ENCODE data around the gene TNFRSF19.
"Not testable (repeated sequence)": the region's sequence is repeated elsewhere in the genome, so short reads cannot be mapped to it uniquely, and the experiment has no call there.

The TNFRSF19 gene

DNA sequence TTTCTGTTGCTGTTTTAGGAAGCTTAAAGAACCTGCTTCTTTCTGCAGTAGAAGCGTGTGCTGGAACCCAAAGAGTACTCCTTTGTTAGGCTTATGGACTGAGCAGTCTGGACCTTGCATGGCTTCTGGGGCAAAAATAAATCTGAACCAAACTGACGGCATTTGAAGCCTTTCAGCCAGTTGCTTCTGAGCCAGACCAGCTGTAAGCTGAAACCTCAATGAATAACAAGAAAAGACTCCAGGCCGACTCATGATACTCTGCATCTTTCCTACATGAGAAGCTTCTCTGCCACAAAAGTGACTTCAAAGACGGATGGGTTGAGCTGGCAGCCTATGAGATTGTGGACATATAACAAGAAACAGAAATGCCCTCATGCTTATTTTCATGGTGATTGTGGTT, 103.1 kb downstream of the TNFRSF19 start:
- Histone ChIP-seq H3K27me3 (ENCODE audit: insufficient read depth, low read length) (no peaks in the 10 kb centered on the region), H2AK5ac (ENCODE audit: low read length) (no peak overlapping the region), H2BK120ac (ENCODE audit: insufficient read depth, low read length, poor library complexity) (no peak overlapping the region), H4K12ac (ENCODE audit: low read depth, low read length) (no peak overlapping the region), H3K4ac (ENCODE audit: low read depth, low read length) (no peak overlapping the region), H3K79me1 (ENCODE audit: low read length) (peaks cover 1% of the 10 kb centered on the region), H3K18ac (ENCODE audit: low read length) (no peak overlapping the region), H3K23ac (ENCODE audit: low read length) (no peak overlapping the region), H3K14ac (ENCODE audit: low read length) (no peak overlapping the region), H4K8ac (ENCODE audit: low read depth, low read length) (no peak overlapping the region), H3K36me3 (ENCODE audit: control insufficient read depth in 1 of 2, insufficient read depth in 2 of 2, low read length in 2 of 2) (peaks cover 33 to 47% of the 10 kb centered on the region in 2 experiments), H3K27ac (ENCODE audit: low read depth, low read length) (no peak overlapping the region), H2BK12ac (ENCODE audit: low read length) (no peak overlapping the region), H3K4me3 (ENCODE audit: low read depth, low read length) (no peak overlapping the region), H3K79me2 (ENCODE audit: control insufficient read depth, insufficient read depth, low read length, poor library complexity) (no peaks in the 10 kb centered on the region), H4K91ac (ENCODE audit: low read depth, low read length) (no peak overlapping the region), H2AFZ (ENCODE audit: insufficient read depth, low read length, poor library complexity) (no peak overlapping the region), H3K4me1 (ENCODE audit: control insufficient read depth in 1 of 2, insufficient read depth in 2 of 2, low read length in 2 of 2) (no peaks in the 10 kb centered on the region), H3K4me2 (ENCODE audit: low read length) (no peak overlapping the region), H3K9ac (ENCODE audit: low read length) (no peak overlapping the region), H3K9me3 (ENCODE audit: insufficient read depth, low read depth, low read length) (peaks cover 10% of the 10 kb centered on the region), H2BK5ac (ENCODE audit: low read depth, low read length, poor library complexity) (no peak overlapping the region)
- DNase-seq, result peak in 1 of 2 donors; percentile 21
- no CpG with 5 or more reads among the region's 4 CpGs for WGBS (ENCODE audit: extremely low coverage, insufficient coverage, insufficient read length)

DNA sequence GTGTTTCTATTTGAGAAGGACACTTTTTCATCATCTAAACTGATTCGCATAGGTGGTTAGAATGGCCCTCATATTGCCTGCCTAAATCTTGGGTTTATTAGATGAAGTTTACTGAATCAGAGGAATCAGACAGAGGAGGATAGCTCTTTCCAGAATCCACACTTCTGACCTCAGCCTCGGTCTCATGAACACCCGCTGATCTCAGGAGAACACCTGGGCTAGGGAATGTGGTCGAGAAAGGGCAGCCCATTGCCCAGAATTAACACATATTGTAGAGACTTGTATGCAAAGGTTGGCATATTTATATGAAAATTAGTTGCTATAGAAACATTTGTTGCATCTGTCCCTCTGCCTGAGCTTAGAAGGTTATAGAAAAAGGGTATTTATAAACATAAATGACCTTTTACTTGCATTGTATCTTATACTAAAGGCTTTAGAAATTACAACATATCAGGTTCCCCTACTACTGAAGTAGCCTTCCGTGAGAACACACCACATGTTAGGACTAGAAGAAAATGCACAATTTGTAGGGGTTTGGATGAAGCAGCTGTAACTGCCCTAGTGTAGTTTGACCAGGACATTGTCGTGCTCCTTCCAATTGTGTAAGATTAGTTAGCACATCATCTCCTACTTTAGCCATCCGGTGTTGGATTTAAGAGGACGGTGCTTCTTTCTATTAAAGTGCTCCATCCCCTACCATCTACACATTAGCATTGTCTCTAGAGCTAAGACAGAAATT, 103.8 kb downstream of the TNFRSF19 start:
- no peak overlapping the region for H3K27ac ChIP-seq (ENCODE audit: low read depth, low read length)
- peaks cover 1% of the 10 kb centered on the region for H3K79me1 ChIP-seq (ENCODE audit: low read length)
- no peak overlapping the region for H2BK5ac ChIP-seq (ENCODE audit: low read depth, low read length, poor library complexity)
- no peak overlapping the region for H3K23ac ChIP-seq (ENCODE audit: low read length)
- H2BK12ac ChIP-seq (ENCODE audit: low read length), result no peak overlapping the region
- H3K79me2 ChIP-seq (ENCODE audit: control insufficient read depth, insufficient read depth, low read length, poor library complexity), result no peaks in the 10 kb centered on the region
- no peak overlapping the region for H2BK120ac ChIP-seq (ENCODE audit: insufficient read depth, low read length, poor library complexity)
- H3K27me3 ChIP-seq (ENCODE audit: insufficient read depth, low read length), result no peaks in the 10 kb centered on the region
- H3K14ac ChIP-seq (ENCODE audit: low read length), result no peak overlapping the region
- no peak for DNase-seq
- H2AFZ ChIP-seq (ENCODE audit: insufficient read depth, low read length, poor library complexity), result no peak overlapping the region
- no peak overlapping the region for H3K18ac ChIP-seq (ENCODE audit: low read length)
- H2AK5ac ChIP-seq (ENCODE audit: low read length), result no peak overlapping the region
- H3K9me3 ChIP-seq (ENCODE audit: insufficient read depth, low read depth, low read length), result peaks cover 10% of the 10 kb centered on the region
- H3K9ac ChIP-seq (ENCODE audit: low read length), result no peak overlapping the region
- H4K12ac ChIP-seq (ENCODE audit: low read depth, low read length), result no peak overlapping the region
- H3K4me3 ChIP-seq (ENCODE audit: low read depth, low read length), result no peak overlapping the region
- no peak overlapping the region for H4K8ac ChIP-seq (ENCODE audit: low read depth, low read length)
- peaks cover 29 to 41% of the 10 kb centered on the region in 2 experiments for H3K36me3 ChIP-seq (ENCODE audit: control insufficient read depth in 1 of 2, insufficient read depth in 2 of 2, low read length in 2 of 2)
- no CpG with 5 or more reads among the region's 8 CpGs for WGBS (ENCODE audit: extremely low coverage, insufficient coverage, insufficient read length)
- no peak overlapping the region for H4K91ac ChIP-seq (ENCODE audit: low read depth, low read length)
- no peak overlapping the region for H3K4me2 ChIP-seq (ENCODE audit: low read length)
- no peaks in the 10 kb centered on the region for H3K4me1 ChIP-seq (ENCODE audit: control insufficient read depth in 1 of 2, insufficient read depth in 2 of 2, low read length in 2 of 2)
- H3K4ac ChIP-seq (ENCODE audit: low read depth, low read length), result no peak overlapping the region

DNA sequence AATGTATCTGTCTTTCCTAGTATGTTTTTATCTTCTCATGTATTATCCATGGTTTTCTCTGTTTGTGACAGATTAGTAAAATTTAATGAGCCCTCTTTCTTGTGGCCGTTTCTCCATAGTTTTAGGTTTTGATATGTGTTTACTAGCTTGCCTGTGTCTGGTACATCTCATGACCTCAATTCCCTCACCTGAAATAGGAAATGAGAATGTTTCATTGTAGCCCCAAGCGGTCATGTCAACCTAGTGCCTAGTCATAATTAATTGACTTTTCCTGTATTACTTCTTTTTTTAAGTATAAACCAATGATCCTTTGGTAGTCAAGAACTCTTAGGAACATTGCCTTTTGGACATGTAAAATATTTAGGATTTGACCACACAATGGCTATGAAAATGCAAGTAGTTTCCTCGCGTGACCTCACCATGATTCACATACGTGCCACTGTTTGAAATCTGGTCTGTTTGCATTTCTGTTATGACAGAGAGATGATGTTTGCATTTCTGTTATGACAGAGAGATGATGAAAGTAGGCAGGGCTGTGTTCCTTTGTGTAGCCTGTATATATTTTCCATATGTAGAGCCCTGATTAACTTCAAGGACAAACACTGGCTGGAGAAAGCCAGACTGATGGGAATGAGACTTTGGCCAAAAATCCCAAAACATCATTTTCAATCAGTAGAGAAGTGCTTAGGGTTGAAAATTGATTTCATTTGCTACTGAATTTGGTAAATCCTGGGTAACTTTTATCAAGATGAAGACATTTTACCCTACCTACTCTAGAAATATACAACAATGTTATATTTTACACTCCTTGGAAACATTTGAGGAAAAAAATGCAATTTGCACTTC, 104.8 kb downstream of the TNFRSF19 start:
- Histone ChIP-seq H3K4ac (ENCODE audit: low read depth, low read length) (no peak overlapping the region), H4K12ac (ENCODE audit: low read depth, low read length) (no peak overlapping the region), H3K18ac (ENCODE audit: low read length) (no peak overlapping the region), H3K9me3 (ENCODE audit: insufficient read depth, low read depth, low read length) (peaks cover 8% of the 10 kb centered on the region), H2AFZ (ENCODE audit: insufficient read depth, low read length, poor library complexity) (no peak overlapping the region), H2BK12ac (ENCODE audit: low read length) (no peak overlapping the region), H3K4me3 (ENCODE audit: low read depth, low read length) (no peak overlapping the region), H2AK5ac (ENCODE audit: low read length) (no peak overlapping the region), H2BK120ac (ENCODE audit: insufficient read depth, low read length, poor library complexity) (no peak overlapping the region), H3K79me2 (ENCODE audit: control insufficient read depth, insufficient read depth, low read length, poor library complexity) (no peaks in the 10 kb centered on the region), H3K14ac (ENCODE audit: low read length) (no peak overlapping the region), H3K23ac (ENCODE audit: low read length) (no peak overlapping the region), H3K9ac (ENCODE audit: low read length) (no peak overlapping the region), H3K27me3 (ENCODE audit: insufficient read depth, low read length) (no peaks in the 10 kb centered on the region), H3K79me1 (ENCODE audit: low read length) (peaks cover 1% of the 10 kb centered on the region), H4K91ac (ENCODE audit: low read depth, low read length) (no peak overlapping the region), H2BK5ac (ENCODE audit: low read depth, low read length, poor library complexity) (no peak overlapping the region), H3K36me3 (ENCODE audit: control insufficient read depth in 1 of 2, insufficient read depth in 2 of 2, low read length in 2 of 2) (peaks cover 22 to 35% of the 10 kb centered on the region in 2 experiments), H3K4me1 (ENCODE audit: control insufficient read depth in 1 of 2, insufficient read depth in 2 of 2, low read length in 2 of 2) (no peaks in the 10 kb centered on the region), H4K8ac (ENCODE audit: low read depth, low read length) (no peak overlapping the region), H3K4me2 (ENCODE audit: low read length) (no peak overlapping the region), H3K27ac (ENCODE audit: low read depth, low read length) (no peak overlapping the region)
- DNase-seq, result peak; percentile 77 to 90
- WGBS (ENCODE audit: extremely low coverage, insufficient coverage, insufficient read length), result no CpG with 5 or more reads among the region's 5 CpGs

DNA sequence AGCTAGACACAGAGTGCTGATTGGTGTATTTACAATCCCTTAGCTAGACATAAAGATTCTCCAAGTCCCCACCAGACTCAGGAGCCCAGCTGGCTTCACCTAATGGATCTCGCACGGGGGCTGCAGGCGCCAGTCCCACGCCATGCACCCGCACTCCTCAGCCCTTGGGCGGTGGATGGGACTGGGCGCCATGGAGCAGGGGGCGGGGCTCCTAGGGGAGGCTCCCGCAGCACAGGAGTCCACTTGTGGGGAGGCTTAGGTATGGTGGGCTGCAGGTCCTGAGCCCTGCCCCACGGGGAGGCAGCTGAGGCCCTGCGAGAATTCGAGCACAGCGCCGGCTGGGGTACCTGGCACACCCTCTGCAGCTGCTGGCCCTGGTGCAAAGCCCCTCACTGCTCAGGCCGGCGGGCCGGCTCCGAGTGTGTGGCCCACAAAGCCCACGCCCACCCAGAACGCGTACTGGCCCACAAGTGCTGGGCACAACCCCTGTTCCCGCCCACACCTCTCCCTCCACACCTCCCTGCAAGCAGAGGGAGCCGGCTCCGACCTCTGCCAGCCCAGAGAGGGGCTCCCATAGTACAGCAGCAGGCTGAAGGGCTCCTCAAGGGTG, 107.6 kb downstream of the TNFRSF19 start:
- H4K12ac ChIP-seq (ENCODE audit: low read depth, low read length); H3K4me1 ChIP-seq (ENCODE audit: control insufficient read depth in 1 of 2, insufficient read depth in 2 of 2, low read length in 2 of 2); H2BK5ac ChIP-seq (ENCODE audit: low read depth, low read length, poor library complexity); H3K27me3 ChIP-seq (ENCODE audit: insufficient read depth, low read length); H2BK12ac ChIP-seq (ENCODE audit: low read length); H3K79me2 ChIP-seq (ENCODE audit: control insufficient read depth, insufficient read depth, low read length, poor library complexity); H2AK5ac ChIP-seq (ENCODE audit: low read length); H3K4me3 ChIP-seq (ENCODE audit: low read depth, low read length); H4K91ac ChIP-seq (ENCODE audit: low read depth, low read length); H3K14ac ChIP-seq (ENCODE audit: low read length); DNase-seq; H3K27ac ChIP-seq (ENCODE audit: low read depth, low read length); H3K4ac ChIP-seq (ENCODE audit: low read depth, low read length); H3K4me2 ChIP-seq (ENCODE audit: low read length); H2AFZ ChIP-seq (ENCODE audit: insufficient read depth, low read length, poor library complexity); H3K9ac ChIP-seq (ENCODE audit: low read length); H4K8ac ChIP-seq (ENCODE audit: low read depth, low read length); H3K9me3 ChIP-seq (ENCODE audit: insufficient read depth, low read depth, low read length); H3K23ac ChIP-seq (ENCODE audit: low read length); H2BK120ac ChIP-seq (ENCODE audit: insufficient read depth, low read length, poor library complexity); H3K18ac ChIP-seq (ENCODE audit: low read length); H3K79me1 ChIP-seq (ENCODE audit: low read length): not testable (repeated sequence)
- peaks cover 15 to 24% of the 10 kb centered on the region in 2 experiments for H3K36me3 ChIP-seq (ENCODE audit: control insufficient read depth in 1 of 2, insufficient read depth in 2 of 2, low read length in 2 of 2)
- no CpG with 5 or more reads among the region's 24 CpGs for WGBS (ENCODE audit: extremely low coverage, insufficient coverage, insufficient read length)
